HG03280 (cell line): ENCODE results near the gene PCDHGA4.
"Not testable (repeated sequence)": the region's sequence is repeated elsewhere in the genome, so short reads cannot be mapped to it uniquely, and the experiment has no call there.

Experiments used
- ATAC-seq: cut with Tn5 transposase; IDR thresholded peaks from one replicate; pipeline ENCODE4 v1.9.1; 2021; ENCODE audit warnings: mild to moderate bottlenecking, moderate library complexity; ENCODE audit not compliant: unreplicated experiment

The PCDHGA4 gene

GRCh38 chr5:141382469-141383294 is 27.9 kb downstream of the PCDHGA4 start, which contains the start of gene PCDHGA7:
Gene PCDHGA7, plus strand, starts transcription at chr5:141382742. Its CDS starts 158 bp downstream, at chr5:141382900.
- no peak for ATAC-seq

GRCh38 chr5:141383345-141383744 is 28.5 kb downstream of the PCDHGA4 start:
- ATAC-seq: no peak

- no peak for ATAC-seq
These were observed 29.8 kb downstream of the PCDHGA4 start for GRCh38 chr5:141384471-141385267.

GRCh38 chr5:141387557-141388311 is 32.9 kb downstream of the PCDHGA4 start, which contains the start of gene PCDHGB4:
Gene PCDHGB4, plus strand, starts transcription at chr5:141387698. Its CDS starts 187 bp downstream, at chr5:141387885.
- peak; percentile 93 for ATAC-seq

- ATAC-seq: no peak
These were observed 33.8 kb downstream of the PCDHGA4 start for GRCh38 chr5:141388661-141389060.

GRCh38 chr5:141389153-141390042 is 34.6 kb downstream of the PCDHGA4 start:
- no peak for ATAC-seq

- ATAC-seq: no peak
These were observed 37.8 kb downstream of the PCDHGA4 start, which contains the start of gene PCDHGA8 for GRCh38 chr5:141392429-141393198. Gene PCDHGA8, plus strand, starts transcription at chr5:141392633. Its CDS starts 181 bp downstream, at chr5:141392814.

GRCh38 chr5:141393267-141393666 is 38.4 kb downstream of the PCDHGA4 start:
- ATAC-seq: no peak

- ATAC-seq: not testable (repeated sequence)
These were observed 39.8 kb downstream of the PCDHGA4 start for GRCh38 chr5:141394401-141395187.

GRCh38 chr5:141397756-141398551 is 43.1 kb downstream of the PCDHGA4 start, which contains the start of gene PCDHGB5:
Gene PCDHGB5, plus strand, starts transcription at chr5:141397947. Its CDS starts 181 bp downstream, at chr5:141398128.
- not testable (repeated sequence) for ATAC-seq

- no peak for ATAC-seq
These were observed 43.8 kb downstream of the PCDHGA4 start for GRCh38 chr5:141398608-141399007.

- no peak for ATAC-seq
These were observed 44.9 kb downstream of the PCDHGA4 start for GRCh38 chr5:141399555-141400258.

GRCh38 chr5:141402553-141403243 is 47.9 kb downstream of the PCDHGA4 start, which contains the start of gene PCDHGA9:
Gene PCDHGA9, plus strand, starts transcription at chr5:141402778. Its CDS starts 175 bp downstream, at chr5:141402953.
- ATAC-seq: no peak

- ATAC-seq: no peak
These were observed 48.6 kb downstream of the PCDHGA4 start for GRCh38 chr5:141403387-141403786.
